Measurements from ENCODE around the gene PTGER1. TPM values are rescaled to one million over a fixed set of nuclear protein-coding genes. Genes with fewer than 3 reads are reported as not detected.

PTGER1 gene
- total and polyA plus RNA-seq, 2 of the 13 experiments (the other 11 are each of a cell fraction or from before 2014, with no cell fraction given), result 0.13 TPM; not detected in 1

DNA sequence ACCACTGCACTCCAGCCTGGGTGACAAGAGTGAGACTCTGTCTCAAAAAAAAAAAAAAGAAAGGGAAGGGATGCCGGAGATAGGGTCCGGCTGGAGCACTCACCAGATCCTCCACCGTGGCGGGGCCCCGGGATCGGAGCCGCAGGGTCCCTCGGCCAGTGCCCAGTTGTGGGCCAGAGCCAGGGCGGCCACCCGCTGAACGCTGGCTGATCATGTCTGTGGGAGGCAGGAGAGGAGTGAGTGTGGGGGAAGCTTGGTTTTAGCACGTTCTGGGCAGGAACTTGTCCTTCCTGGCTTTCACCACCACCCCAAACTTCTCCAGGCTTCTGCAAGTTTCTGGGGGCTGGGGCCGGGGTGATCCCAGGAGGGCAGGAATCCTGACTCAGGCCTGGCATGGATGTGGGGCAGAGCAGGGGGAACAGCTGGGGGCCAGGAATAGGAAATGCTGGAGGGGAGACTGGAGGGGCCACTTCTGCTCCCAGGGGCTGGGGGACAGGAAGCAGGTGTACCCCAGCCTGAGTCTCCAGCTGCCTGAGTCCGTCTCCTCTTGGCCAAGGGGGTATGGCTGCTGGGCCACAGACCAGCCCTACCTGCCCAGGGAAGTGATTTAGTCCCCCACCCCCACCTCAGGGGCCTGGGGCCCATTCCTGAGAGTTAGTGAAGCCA, 4.3 kb upstream of the PTGER1 start (continued):
- TF ChIP-seq, protein P1, sequence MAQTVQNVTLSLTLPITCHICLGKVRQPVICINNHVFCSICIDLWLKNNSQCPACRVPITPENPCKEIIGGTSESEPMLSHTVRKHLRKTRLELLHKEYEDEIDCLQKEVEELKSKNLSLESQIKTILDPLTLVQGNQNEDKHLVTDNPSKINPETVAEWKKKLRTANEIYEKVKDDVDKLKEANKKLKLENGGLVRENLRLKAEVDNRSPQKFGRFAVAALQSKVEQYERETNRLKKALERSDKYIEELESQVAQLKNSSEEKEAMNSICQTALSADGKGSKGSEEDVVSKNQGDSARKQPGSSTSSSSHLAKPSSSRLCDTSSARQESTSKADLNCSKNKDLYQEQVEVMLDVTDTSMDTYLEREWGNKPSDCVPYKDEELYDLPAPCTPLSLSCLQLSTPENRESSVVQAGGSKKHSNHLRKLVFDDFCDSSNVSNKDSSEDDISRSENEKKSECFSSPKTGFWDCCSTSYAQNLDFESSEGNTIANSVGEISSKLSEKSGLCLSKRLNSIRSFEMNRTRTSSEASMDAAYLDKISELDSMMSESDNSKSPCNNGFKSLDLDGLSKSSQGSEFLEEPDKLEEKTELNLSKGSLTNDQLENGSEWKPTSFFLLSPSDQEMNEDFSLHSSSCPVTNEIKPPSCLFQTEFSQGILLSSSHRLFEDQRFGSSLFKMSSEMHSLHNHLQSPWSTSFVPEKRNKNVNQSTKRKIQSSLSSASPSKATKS (CRISPR knock-in tag; IDR thresholded peaks at IDR 0.05), result no peak
- TF ChIP-seq, protein P2, sequence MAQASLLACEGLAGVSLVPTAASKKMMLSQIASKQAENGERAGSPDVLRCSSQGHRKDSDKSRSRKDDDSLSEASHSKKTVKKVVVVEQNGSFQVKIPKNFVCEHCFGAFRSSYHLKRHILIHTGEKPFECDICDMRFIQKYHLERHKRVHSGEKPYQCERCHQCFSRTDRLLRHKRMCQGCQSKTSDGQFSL (CRISPR knock-in tag; IDR thresholded peaks at IDR 0.05), result no peak
- no peak for TF ChIP-seq ZNF644 (CRISPR knock-in tag; IDR thresholded peaks at IDR 0.05; ENCODE audit: low read depth)
- TF ChIP-seq CREBL2 (CRISPR knock-in tag; IDR thresholded peaks at IDR 0.05; ENCODE audit: borderline replicate concordance), result no peak
- no peak for TF ChIP-seq SNRNP70 (IDR thresholded peaks at IDR 0.05; ENCODE audit: low read depth, low read length)
- TF ChIP-seq, protein P3, sequence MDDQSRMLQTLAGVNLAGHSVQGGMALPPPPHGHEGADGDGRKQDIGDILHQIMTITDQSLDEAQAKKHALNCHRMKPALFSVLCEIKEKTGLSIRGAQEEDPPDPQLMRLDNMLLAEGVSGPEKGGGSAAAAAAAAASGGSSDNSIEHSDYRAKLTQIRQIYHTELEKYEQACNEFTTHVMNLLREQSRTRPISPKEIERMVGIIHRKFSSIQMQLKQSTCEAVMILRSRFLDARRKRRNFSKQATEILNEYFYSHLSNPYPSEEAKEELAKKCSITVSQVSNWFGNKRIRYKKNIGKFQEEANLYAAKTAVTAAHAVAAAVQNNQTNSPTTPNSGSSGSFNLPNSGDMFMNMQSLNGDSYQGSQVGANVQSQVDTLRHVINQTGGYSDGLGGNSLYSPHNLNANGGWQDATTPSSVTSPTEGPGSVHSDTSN (CRISPR knock-in tag; IDR thresholded peaks at IDR 0.05; ENCODE audit: borderline replicate concordance), result no peak
- TF ChIP-seq, protein P4, sequence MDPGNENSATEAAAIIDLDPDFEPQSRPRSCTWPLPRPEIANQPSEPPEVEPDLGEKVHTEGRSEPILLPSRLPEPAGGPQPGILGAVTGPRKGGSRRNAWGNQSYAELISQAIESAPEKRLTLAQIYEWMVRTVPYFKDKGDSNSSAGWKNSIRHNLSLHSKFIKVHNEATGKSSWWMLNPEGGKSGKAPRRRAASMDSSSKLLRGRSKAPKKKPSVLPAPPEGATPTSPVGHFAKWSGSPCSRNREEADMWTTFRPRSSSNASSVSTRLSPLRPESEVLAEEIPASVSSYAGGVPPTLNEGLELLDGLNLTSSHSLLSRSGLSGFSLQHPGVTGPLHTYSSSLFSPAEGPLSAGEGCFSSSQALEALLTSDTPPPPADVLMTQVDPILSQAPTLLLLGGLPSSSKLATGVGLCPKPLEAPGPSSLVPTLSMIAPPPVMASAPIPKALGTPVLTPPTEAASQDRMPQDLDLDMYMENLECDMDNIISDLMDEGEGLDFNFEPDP (CRISPR knock-in tag; conservative IDR thresholded peaks at IDR 0.05), result no peak
- no peak for TF ChIP-seq KDM1A (CRISPR knock-in tag; IDR thresholded peaks at IDR 0.05)
- no peak for TF ChIP-seq POLR2A (IDR thresholded peaks at IDR 0.05; ENCODE audit: insufficient read depth in 1 of 2, low read depth in 2 of 2, low read length in 2 of 2)
- TF ChIP-seq ZNF44 (CRISPR knock-in tag; IDR thresholded peaks at IDR 0.05), result no peak
- TF ChIP-seq ZNF367 (CRISPR knock-in tag; IDR thresholded peaks at IDR 0.05; ENCODE audit: borderline replicate concordance), result no peak
- TF ChIP-seq CENPX (CRISPR knock-in tag; IDR thresholded peaks at IDR 0.05), result no peak
